Rectal smooth muscle tissue (tissue), 1 donor: Measurements from ENCODE around the gene PDE1A.

Experiments
- H3K27ac ChIP-seq: one replicate; pipeline ENCODE4 v1.7.0; 2013; ENCODE audit warnings: low read depth, low read length, inconsistent platforms
- H3K27me3 ChIP-seq: one replicate; pipeline ENCODE4 v1.7.0; 2013; ENCODE audit warnings: low read length; ENCODE audit not compliant: control insufficient read depth, insufficient read depth
- H3K36me3 ChIP-seq: one replicate; pipeline ENCODE4 v1.7.0; 2013; ENCODE audit warnings: low read length; ENCODE audit not compliant: control insufficient read depth, insufficient read depth
- H3K4me1 ChIP-seq: one replicate; pipeline ENCODE4 v1.7.0; 2013; ENCODE audit warnings: low read length; ENCODE audit not compliant: control insufficient read depth, insufficient read depth
- H3K4me3 ChIP-seq: one replicate; pipeline ENCODE4 v1.7.0; 2013; ENCODE audit warnings: low read length
- H3K9ac ChIP-seq: one replicate; pipeline ENCODE4 v1.7.0; 2013; ENCODE audit warnings: low read length

The PDE1A gene

GRCh38 chr2:182330451-182331305, 96.2 kb downstream of the PDE1A start:
- Histone ChIP-seq H3K9ac (no peak overlapping the region), H3K36me3 (no peaks in the 10 kb centered on the region), H3K27ac (no peak overlapping the region), H3K4me3 (no peak overlapping the region), H3K27me3 (no peaks in the 10 kb centered on the region), H3K4me1 (no peaks in the 10 kb centered on the region)

- no peaks in the 10 kb centered on the region for H3K36me3 ChIP-seq
- H3K4me1 ChIP-seq = no peaks in the 10 kb centered on the region
- H3K9ac ChIP-seq = no peak overlapping the region
- H3K4me3 ChIP-seq = no peak overlapping the region
- H3K27me3 ChIP-seq = no peaks in the 10 kb centered on the region
- no peak overlapping the region for H3K27ac ChIP-seq
Measured at GRCh38 chr2:182324665-182325064, 102.2 kb downstream of the PDE1A start.

GRCh38 chr2:182321096-182321495, 105.7 kb downstream of the PDE1A start:
- H3K36me3 ChIP-seq = no peaks in the 10 kb centered on the region
- no peak overlapping the region for H3K4me3 ChIP-seq
- H3K27ac ChIP-seq = no peak overlapping the region
- H3K27me3 ChIP-seq = no peaks in the 10 kb centered on the region
- H3K9ac ChIP-seq = no peak overlapping the region
- H3K4me1 ChIP-seq = no peaks in the 10 kb centered on the region

GRCh38 chr2:182319556-182320505, 107.0 kb downstream of the PDE1A start:
- no peak overlapping the region for H3K9ac ChIP-seq
- no peak overlapping the region for H3K27ac ChIP-seq
- H3K36me3 ChIP-seq = no peaks in the 10 kb centered on the region
- H3K4me3 ChIP-seq = no peak overlapping the region
- no peaks in the 10 kb centered on the region for H3K27me3 ChIP-seq
- no peaks in the 10 kb centered on the region for H3K4me1 ChIP-seq

- H3K27me3 ChIP-seq = no peaks in the 10 kb centered on the region
- H3K36me3 ChIP-seq = no peaks in the 10 kb centered on the region
- H3K4me3 ChIP-seq = no peak overlapping the region
- H3K4me1 ChIP-seq = no peaks in the 10 kb centered on the region
- H3K27ac ChIP-seq = no peak overlapping the region
- no peak overlapping the region for H3K9ac ChIP-seq
Measured at GRCh38 chr2:182318466-182319220, 108.2 kb downstream of the PDE1A start.

- H3K36me3 ChIP-seq = no peaks in the 10 kb centered on the region
- no peaks in the 10 kb centered on the region for H3K4me1 ChIP-seq
- no peak overlapping the region for H3K4me3 ChIP-seq
- no peak overlapping the region for H3K9ac ChIP-seq
- no peak overlapping the region for H3K27ac ChIP-seq
- no peaks in the 10 kb centered on the region for H3K27me3 ChIP-seq
Measured at GRCh38 chr2:182316950-182317349, 109.9 kb downstream of the PDE1A start.

- H3K4me3 ChIP-seq = no peak overlapping the region
- H3K4me1 ChIP-seq = no peaks in the 10 kb centered on the region
- no peaks in the 10 kb centered on the region for H3K27me3 ChIP-seq
- no peaks in the 10 kb centered on the region for H3K36me3 ChIP-seq
- H3K27ac ChIP-seq = no peak overlapping the region
- no peak overlapping the region for H3K9ac ChIP-seq
Measured at GRCh38 chr2:182302972-182303371, 123.9 kb downstream of the PDE1A start.

- H3K4me1 ChIP-seq = no peaks in the 10 kb centered on the region
- no peaks in the 10 kb centered on the region for H3K36me3 ChIP-seq
- no peak overlapping the region for H3K9ac ChIP-seq
- no peak overlapping the region for H3K27ac ChIP-seq
- H3K4me3 ChIP-seq = no peak overlapping the region
- H3K27me3 ChIP-seq = no peaks in the 10 kb centered on the region
Measured at GRCh38 chr2:182302174-182302573, 124.7 kb downstream of the PDE1A start.

GRCh38 chr2:182301093-182301492, 125.7 kb downstream of the PDE1A start:
- H3K27me3 ChIP-seq = no peaks in the 10 kb centered on the region
- no peak overlapping the region for H3K27ac ChIP-seq
- H3K36me3 ChIP-seq = no peaks in the 10 kb centered on the region
- H3K9ac ChIP-seq = no peak overlapping the region
- no peaks in the 10 kb centered on the region for H3K4me1 ChIP-seq
- no peak overlapping the region for H3K4me3 ChIP-seq

- H3K27ac ChIP-seq = no peak overlapping the region
- H3K4me3 ChIP-seq = no peak overlapping the region
- H3K36me3 ChIP-seq = no peaks in the 10 kb centered on the region
- no peaks in the 10 kb centered on the region for H3K4me1 ChIP-seq
- H3K27me3 ChIP-seq = no peaks in the 10 kb centered on the region
- H3K9ac ChIP-seq = no peak overlapping the region
Measured at GRCh38 chr2:182300608-182301007, 126.2 kb downstream of the PDE1A start.

GRCh38 chr2:182299632-182300031, 127.2 kb downstream of the PDE1A start:
- Histone ChIP-seq H3K4me3 (no peak overlapping the region), H3K27ac (no peak overlapping the region)

GRCh38 chr2:182298456-182298855, 128.4 kb downstream of the PDE1A start:
- Histone ChIP-seq H3K4me3 (no peak overlapping the region), H3K36me3 (no peaks in the 10 kb centered on the region), H3K4me1 (no peaks in the 10 kb centered on the region), H3K9ac (no peak overlapping the region), H3K27me3 (no peaks in the 10 kb centered on the region), H3K27ac (no peak overlapping the region)

More at GRCh38 chr2:182299632-182300031, 127.2 kb downstream of the PDE1A start:
- Histone ChIP-seq H3K36me3 (no peaks in the 10 kb centered on the region), H3K9ac (no peak overlapping the region), H3K27me3 (no peaks in the 10 kb centered on the region), H3K4me1 (no peaks in the 10 kb centered on the region)
